Thoracic aorta (tissue), 2 donors: Measurements from ENCODE around the gene PIP5K1C. TPM values are rescaled to one million over a fixed set of nuclear protein-coding genes. Genes with fewer than 3 reads are reported as not detected.
"Not testable (repeated sequence)": the region's sequence is repeated elsewhere in the genome, so short reads cannot be mapped to it uniquely, and the experiment has no call there.

Experiments used
- ATAC-seq: fragments of 150-250 bp; one replicate; pipeline ENCODE4 v1.8.0; 2017; ENCODE audit warnings: low read depth; ENCODE audit not compliant: insufficient number of reproducible peaks, low FRiP score
- DNase-seq: peaks from one replicate; pipeline ENCODE4 v3.0.0-alpha.2; 2020; ENCODE audit warnings: low spot score
- H3K27ac ChIP-seq, 2 donors: fragments of 200-600 bp; sonication (generic); 1 replicate in 1 of 2; 2 replicates in 1 of 2; pipeline ENCODE4 v1.5.1; 2016; ENCODE audit warnings: mild to moderate bottlenecking in 2 of 2, moderate library complexity in 2 of 2
- H3K27me3 ChIP-seq: fragments of 200-600 bp; sonication (generic); replicated peaks from 2 replicates; pipeline ENCODE4 v1.6.0; 2016; ENCODE audit warnings: mild to moderate bottlenecking; ENCODE audit not compliant: insufficient read depth
- H3K36me3 ChIP-seq: fragments of 200-600 bp; sonication (generic); one replicate; pipeline ENCODE4 v1.5.1; 2016
- H3K4me1 ChIP-seq, 2 donors: fragments of 200-600 bp; sonication (generic); 1 replicate in 1 of 2; 2 replicates in 1 of 2; pipeline versions ENCODE4 v1.5.1 to v1.6.0; 2016; ENCODE audit warnings: low read depth in 2 of 2, mild to moderate bottlenecking in 1 of 2; ENCODE audit not compliant: control insufficient read depth in 1 of 2
- H3K4me3 ChIP-seq: fragments of 200-600 bp; sonication (generic); 2 replicates; pipeline ENCODE4 v1.5.1; 2016; ENCODE audit warnings: mild to moderate bottlenecking
- H3K9me3 ChIP-seq: fragments of 200-600 bp; sonication (generic); 2 replicates; pipeline ENCODE4 v1.5.1; 2016
- total RNA-seq, 2 donors: library from RNA; depleted of rRNA; stranded (reverse); fragments of >200 nt; gene quantifications; one replicate each; pipeline versions ENCODE4 v1.1.0 to v1.2.3, GENCODE V29; 2016
- TF ChIP-seq, protein P1 (sequence below): fragments of 200-600 bp; sonication (generic); IDR thresholded peaks from one replicate; pipeline ENCODE4 v1.5.1; 2019; ENCODE audit warnings: antibody characterized with exemption

Gene PIP5K1C
- total RNA-seq, 2 donors from 2014 or later: 82.6 to 84.5 TPM

DNA sequence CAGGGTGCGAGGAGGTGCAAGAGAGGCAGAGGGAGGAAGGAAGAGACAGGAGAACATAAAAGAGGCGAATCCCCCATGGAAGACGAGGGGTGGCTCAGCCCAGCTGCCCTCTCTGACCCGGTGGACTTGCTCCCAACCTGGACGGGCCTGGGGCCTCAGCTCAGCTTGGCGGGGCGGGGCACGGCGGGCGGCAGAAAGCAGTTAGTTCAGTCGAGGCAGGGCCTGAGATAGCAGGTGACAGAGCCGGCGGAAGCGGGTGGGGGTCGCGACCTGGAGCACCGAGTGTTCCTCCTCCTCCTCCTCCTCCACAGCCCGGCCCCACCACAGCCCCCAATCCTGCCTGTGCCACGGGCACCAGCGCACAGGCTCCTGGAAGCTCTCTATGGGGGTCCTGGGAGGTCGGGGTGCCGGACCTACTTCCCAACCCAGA lies 66.7 kb downstream of the PIP5K1C start:
- no peak overlapping the region for H3K27ac ChIP-seq
- H3K36me3 ChIP-seq: peaks cover 32% of the 10 kb centered on the region
- TF ChIP-seq, protein P1, sequence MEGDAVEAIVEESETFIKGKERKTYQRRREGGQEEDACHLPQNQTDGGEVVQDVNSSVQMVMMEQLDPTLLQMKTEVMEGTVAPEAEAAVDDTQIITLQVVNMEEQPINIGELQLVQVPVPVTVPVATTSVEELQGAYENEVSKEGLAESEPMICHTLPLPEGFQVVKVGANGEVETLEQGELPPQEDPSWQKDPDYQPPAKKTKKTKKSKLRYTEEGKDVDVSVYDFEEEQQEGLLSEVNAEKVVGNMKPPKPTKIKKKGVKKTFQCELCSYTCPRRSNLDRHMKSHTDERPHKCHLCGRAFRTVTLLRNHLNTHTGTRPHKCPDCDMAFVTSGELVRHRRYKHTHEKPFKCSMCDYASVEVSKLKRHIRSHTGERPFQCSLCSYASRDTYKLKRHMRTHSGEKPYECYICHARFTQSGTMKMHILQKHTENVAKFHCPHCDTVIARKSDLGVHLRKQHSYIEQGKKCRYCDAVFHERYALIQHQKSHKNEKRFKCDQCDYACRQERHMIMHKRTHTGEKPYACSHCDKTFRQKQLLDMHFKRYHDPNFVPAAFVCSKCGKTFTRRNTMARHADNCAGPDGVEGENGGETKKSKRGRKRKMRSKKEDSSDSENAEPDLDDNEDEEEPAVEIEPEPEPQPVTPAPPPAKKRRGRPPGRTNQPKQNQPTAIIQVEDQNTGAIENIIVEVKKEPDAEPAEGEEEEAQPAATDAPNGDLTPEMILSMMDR: no peak

GRCh38 chr19:3632739-3633558 lies 67.3 kb downstream of the PIP5K1C start:
- DNase-seq (no peak), ATAC-seq (no peak)
- TF ChIP-seq, protein P1: no peak
- Histone ChIP-seq H3K4me1 (no peaks in the 10 kb centered on the region), H3K27ac (no peak overlapping the region), H3K4me3 (no peak overlapping the region), H3K36me3 (peaks cover 32% of the 10 kb centered on the region), H3K27me3 (no peaks in the 10 kb centered on the region), H3K9me3 (no peaks in the 10 kb centered on the region)

More for the DNA sequence above, 66.7 kb downstream of the PIP5K1C start:
- DNase-seq: no peak
- H3K4me3 ChIP-seq: no peak overlapping the region
- no peaks in the 10 kb centered on the region for H3K27me3 ChIP-seq
- H3K9me3 ChIP-seq: no peaks in the 10 kb centered on the region
- H3K4me1 ChIP-seq: no peaks in the 10 kb centered on the region
- ATAC-seq: no peak

DNA sequence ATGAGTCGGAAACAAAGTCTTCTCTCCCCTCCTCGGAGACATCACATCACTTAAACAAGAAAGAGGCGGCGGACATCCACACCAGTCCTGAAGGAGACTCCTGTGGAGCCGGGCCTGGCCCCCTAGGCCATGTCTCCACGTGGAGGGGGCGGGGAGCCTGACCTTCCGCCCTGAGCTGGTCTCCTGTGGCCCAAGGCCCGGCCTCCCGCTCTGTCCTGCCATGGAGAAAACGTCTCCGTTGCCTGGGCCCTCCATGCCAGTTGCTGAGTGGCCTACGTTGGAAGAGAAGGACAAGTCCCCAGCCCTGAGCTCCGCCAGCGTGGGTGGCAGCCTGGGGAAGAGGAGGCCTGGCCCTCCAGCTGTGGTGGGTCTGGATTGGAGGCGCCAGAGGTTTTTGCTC lies 68.2 kb downstream of the PIP5K1C start:
- Histone ChIP-seq H3K36me3 (peaks cover 30% of the 10 kb centered on the region), H3K27me3 (no peaks in the 10 kb centered on the region), H3K4me3 (no peak overlapping the region), H3K9me3 (no peaks in the 10 kb centered on the region), H3K27ac (no peak overlapping the region), H3K4me1 (peaks cover 0 to 5% of the 10 kb centered on the region in 2 donors)
- no peak for DNase-seq
- ATAC-seq: no peak
- TF ChIP-seq, protein P1: no peak

DNA sequence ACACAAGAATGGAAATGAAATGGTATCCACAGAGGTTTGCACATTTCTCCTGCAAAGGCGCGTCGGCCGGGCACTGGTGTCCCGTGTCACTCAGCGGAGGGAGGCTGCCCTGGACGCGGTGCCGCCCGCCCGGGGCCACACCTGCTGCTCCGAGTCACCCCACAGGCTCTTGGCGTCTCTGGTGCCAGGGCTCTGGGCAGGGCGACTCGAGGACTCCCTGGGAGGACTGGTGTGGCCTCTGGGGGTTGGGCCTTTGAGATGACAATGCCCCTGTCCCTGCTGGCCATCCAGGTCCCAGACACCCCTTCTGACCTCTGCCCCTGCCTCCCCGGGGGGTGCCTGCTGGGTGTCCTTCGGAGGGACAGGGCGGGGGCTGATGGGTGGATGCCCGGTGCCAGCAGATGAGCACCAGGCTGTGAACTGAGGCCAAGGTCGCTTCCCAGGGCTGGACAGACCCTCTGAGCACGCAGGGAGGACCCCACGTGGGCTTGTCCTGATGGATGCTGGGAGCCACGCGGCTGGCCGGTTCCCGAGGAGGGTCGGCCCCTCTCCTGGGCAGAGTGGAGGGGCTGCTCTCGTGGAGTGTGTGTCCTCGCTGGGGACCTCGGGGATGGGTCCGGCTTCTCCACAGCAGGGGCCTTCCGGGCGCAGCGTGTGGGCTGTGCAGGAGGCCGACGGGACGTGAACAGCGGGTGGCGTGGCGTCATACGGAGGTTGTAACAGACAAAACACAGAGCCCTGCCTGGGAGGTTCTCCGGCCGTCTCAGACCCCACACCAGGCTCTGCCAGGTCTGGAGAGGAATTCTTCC lies 69.0 kb downstream of the PIP5K1C start:
- no peak overlapping the region for H3K4me3 ChIP-seq
- DNase-seq: no peak
- no peak for ATAC-seq
- H3K4me1 ChIP-seq: peaks cover 0 to 6% of the 10 kb centered on the region in 2 donors
- H3K27ac ChIP-seq: no peak overlapping the region
- no peaks in the 10 kb centered on the region for H3K27me3 ChIP-seq
- TF ChIP-seq, protein P1: no peak
- no peaks in the 10 kb centered on the region for H3K9me3 ChIP-seq
- peaks cover 22% of the 10 kb centered on the region for H3K36me3 ChIP-seq

- not testable (repeated sequence) for H3K9me3 ChIP-seq, DNase-seq, H3K4me3 ChIP-seq, ATAC-seq, H3K27ac ChIP-seq, H3K27me3 ChIP-seq
- peaks cover 12 to 31% of the 10 kb centered on the region in 2 donors for H3K4me1 ChIP-seq
- peaks cover 20% of the 10 kb centered on the region for H3K36me3 ChIP-seq
These were observed 71.5 kb downstream of the PIP5K1C start for GRCh38 chr19:3628766-3629165.
